CD4-positive, alpha-beta T cell treated with Interleukin-6 for 4 hours (primary cell): ENCODE results near the gene FGF1.
A peak's percentile ranks its signal among the peaks of the same experiment; 100 is the strongest.

ENCODE experiments used
- DNase-seq: peaks from one replicate; pipeline ENCODE4 v3.0.0-alpha.2; 2020; ENCODE audit warnings: mixed read lengths

FGF1 gene

GRCh38 chr5:142609142-142609541 is 76.7 kb downstream of the FGF1 start:
- no peak for DNase-seq

- no peak for DNase-seq
Measured at GRCh38 chr5:142608081-142608480, 77.8 kb downstream of the FGF1 start.

GRCh38 chr5:142605611-142606010 is 80.3 kb downstream of the FGF1 start:
- DNase-seq: no peak

GRCh38 chr5:142602720-142603245 is 83.1 kb downstream of the FGF1 start:
- no peak for DNase-seq

- DNase-seq: no peak
Measured at GRCh38 chr5:142601432-142601831, 84.5 kb downstream of the FGF1 start.

- no peak for DNase-seq
Measured at GRCh38 chr5:142600611-142601358, 85.1 kb downstream of the FGF1 start.

GRCh38 chr5:142600092-142600491 is 85.8 kb downstream of the FGF1 start:
- no peak for DNase-seq

- DNase-seq: no peak
Measured at GRCh38 chr5:142598338-142598700, 87.6 kb downstream of the FGF1 start.

- no peak for DNase-seq
Measured at GRCh38 chr5:142597546-142598337, 88.1 kb downstream of the FGF1 start.

- no peak for DNase-seq
Measured at GRCh38 chr5:142597025-142597424, 88.9 kb downstream of the FGF1 start.

GRCh38 chr5:142592365-142592764 is 93.5 kb downstream of the FGF1 start:
- no peak for DNase-seq

- DNase-seq: no peak
Measured at GRCh38 chr5:142590451-142591231, 95.2 kb downstream of the FGF1 start.

GRCh38 chr5:142589720-142590119 is 96.2 kb downstream of the FGF1 start:
- DNase-seq: no peak

- peak; percentile 10 for DNase-seq
Measured at GRCh38 chr5:142587354-142587965, 98.4 kb downstream of the FGF1 start.

- no peak for DNase-seq
Measured at GRCh38 chr5:142586552-142586951, 99.3 kb downstream of the FGF1 start.

- no peak for DNase-seq
Measured at GRCh38 chr5:142585451-142585850, 100.4 kb downstream of the FGF1 start.

- DNase-seq: no peak
Measured at GRCh38 chr5:142584891-142585290, 101.0 kb downstream of the FGF1 start.

- no peak for DNase-seq
Measured at GRCh38 chr5:142578161-142578830, 107.6 kb downstream of the FGF1 start.

GRCh38 chr5:142576804-142577203 is 109.1 kb downstream of the FGF1 start:
- DNase-seq: no peak

- DNase-seq: no peak
Measured at GRCh38 chr5:142576303-142576702, 109.6 kb downstream of the FGF1 start.

GRCh38 chr5:142572006-142572405 is 113.9 kb downstream of the FGF1 start:
- DNase-seq: no peak

- no peak for DNase-seq
Measured at GRCh38 chr5:142571371-142571770, 114.5 kb downstream of the FGF1 start.
